ENCODE data around the gene ZC3H10. TPM values are rescaled to one million over a fixed set of nuclear protein-coding genes. Genes with fewer than 3 reads are reported as not detected.
"Not testable (repeated sequence)": the region's sequence is repeated elsewhere in the genome, so short reads cannot be mapped to it uniquely, and the experiment has no call there.

ZC3H10 gene
- total RNA-seq, 2 donors from 2014 or later = 6.8 to 8.7 TPM

DNA sequence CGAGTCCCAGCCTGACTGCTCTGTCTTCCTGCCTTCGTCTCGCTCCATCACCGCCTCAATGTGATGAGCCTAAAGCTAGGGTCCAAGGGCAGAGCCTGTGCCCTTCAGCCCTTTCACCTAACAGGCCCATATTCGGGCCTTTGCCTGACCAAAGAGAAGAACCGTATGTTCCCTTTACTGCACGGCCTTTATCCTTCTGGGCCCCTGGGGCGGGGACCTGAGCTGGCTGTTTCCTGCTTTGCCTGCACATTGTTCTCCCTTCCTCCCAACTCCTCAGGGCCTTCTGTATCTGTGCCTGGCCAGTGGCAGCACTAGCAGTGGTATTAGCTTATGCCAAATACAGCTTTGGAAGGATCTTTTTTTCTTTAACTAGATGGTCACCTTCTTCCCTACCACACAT lies 25.8 kb downstream of the ZC3H10 start:
- H3K4me1 Mint-ChIP-seq = peaks cover 29% of the 10 kb centered on the region
- H3K4me3 Mint-ChIP-seq = no peak overlapping the region
- ATAC-seq = no peak
- H3K36me3 Mint-ChIP-seq (ENCODE audit: low read depth) = peaks cover 8% of the 10 kb centered on the region
- H3K27ac Mint-ChIP-seq = peak overlapping the region; percentile 91
- no peaks in the 10 kb centered on the region for H3K9me3 ChIP-seq (ENCODE audit: control insufficient read depth, low read length, poor library complexity, severe bottlenecking)
- H3K27me3 Mint-ChIP-seq = no peaks in the 10 kb centered on the region
- DNase-seq = no peak

DNA sequence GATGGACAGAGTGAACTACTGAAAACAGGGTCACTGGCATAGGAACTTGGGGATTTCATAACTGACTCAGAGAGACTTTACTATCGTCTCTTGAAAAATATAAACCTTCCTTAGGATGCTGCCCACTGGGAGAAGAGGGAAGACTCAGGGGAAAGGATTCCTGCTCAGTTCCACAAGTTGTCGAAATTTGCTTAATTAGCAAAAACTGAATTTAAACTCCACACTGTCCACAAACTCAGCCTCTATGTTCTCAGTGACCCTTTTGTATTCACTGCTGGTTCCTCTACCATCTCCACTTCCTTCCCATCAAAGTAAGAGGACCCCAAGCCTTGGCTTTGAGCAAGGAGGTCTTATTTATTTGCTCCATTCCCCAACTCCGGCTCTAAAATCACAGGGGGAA lies 27.2 kb downstream of the ZC3H10 start:
- Mint-ChIP-seq H3K36me3 (ENCODE audit: low read depth) (peaks cover 6% of the 10 kb centered on the region), H3K27ac (no peak overlapping the region), H3K4me1 (peaks cover 25% of the 10 kb centered on the region), H3K4me3 (no peak overlapping the region), H3K27me3 (no peaks in the 10 kb centered on the region)
- no peak for DNase-seq
- no peak for ATAC-seq
- H3K9me3 ChIP-seq (ENCODE audit: control insufficient read depth, low read length, poor library complexity, severe bottlenecking) = no peaks in the 10 kb centered on the region

DNA sequence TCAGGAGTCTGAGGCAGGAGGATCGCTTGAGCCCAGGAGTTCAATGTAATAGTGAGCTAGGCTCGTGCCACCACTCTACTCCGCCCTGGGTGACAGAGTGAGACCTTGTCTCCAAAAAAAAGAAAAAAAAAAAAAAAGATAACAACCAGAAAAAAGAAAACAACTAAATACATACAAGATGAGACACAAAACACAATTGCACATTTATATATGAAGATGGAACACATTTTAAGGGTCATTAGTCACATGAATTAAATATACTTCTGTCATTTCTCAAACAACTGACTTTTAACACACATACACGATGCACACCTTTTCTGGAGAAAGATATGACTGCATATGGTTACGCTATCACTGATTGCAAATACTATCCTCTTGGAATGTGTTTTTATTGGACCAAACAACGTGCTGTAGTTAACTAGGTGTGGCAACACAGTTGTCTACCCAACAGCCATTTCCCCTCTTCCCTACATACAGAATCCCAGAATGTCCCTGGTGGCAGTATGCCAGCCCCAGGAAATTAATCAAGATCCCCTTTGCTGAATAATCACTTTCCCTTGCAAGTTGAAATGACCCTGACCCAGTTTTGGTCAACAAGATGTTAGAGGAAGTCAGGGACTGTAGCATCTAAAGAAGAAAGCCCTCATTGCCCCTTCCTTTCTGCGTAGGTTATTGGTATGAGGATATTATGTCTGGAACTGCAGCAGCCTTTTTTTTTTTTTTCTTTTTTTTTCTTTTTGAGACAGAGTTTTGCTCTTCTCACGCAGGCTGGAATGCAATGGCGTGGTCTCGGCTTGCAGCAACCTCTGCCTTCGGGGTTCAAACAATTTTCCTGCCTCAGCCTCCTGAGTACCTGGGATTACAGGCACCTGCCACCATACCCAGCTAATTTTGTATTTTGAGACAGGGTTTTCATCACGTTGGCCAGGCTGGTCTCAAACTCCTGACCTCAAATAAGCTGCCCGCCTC lies 28.7 kb downstream of the ZC3H10 start:
- DNase-seq (no peak), ATAC-seq (no peak)
- Mint-ChIP-seq H3K27ac (peak overlapping the region; percentile 79), H3K27me3 (no peaks in the 10 kb centered on the region), H3K36me3 (ENCODE audit: low read depth) (no peaks in the 10 kb centered on the region), H3K4me3 (no peak overlapping the region), H3K4me1 (peaks cover 32% of the 10 kb centered on the region)
- no peaks in the 10 kb centered on the region for H3K9me3 ChIP-seq (ENCODE audit: control insufficient read depth, low read length, poor library complexity, severe bottlenecking)

DNA sequence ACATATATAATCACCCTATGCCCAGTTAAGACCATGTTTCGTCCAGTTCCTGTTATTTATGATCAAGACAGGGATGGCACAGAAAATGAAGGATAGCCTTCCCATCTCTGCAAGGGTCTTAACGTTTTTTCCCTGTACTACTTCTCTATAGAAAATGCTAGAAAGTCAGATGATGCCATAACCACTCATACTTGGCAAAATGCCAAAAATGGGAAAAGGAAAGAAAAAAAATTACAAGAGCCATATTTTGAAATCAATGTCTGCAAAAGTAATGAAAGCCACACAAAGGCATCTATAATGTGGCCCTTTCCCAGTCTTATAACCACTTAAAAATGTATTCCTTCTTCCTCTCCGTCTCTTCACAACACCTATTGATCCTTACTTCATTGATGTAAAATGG lies 32.5 kb downstream of the ZC3H10 start:
- peaks cover 30% of the 10 kb centered on the region for H3K4me1 Mint-ChIP-seq
- DNase-seq = no peak

DNA sequence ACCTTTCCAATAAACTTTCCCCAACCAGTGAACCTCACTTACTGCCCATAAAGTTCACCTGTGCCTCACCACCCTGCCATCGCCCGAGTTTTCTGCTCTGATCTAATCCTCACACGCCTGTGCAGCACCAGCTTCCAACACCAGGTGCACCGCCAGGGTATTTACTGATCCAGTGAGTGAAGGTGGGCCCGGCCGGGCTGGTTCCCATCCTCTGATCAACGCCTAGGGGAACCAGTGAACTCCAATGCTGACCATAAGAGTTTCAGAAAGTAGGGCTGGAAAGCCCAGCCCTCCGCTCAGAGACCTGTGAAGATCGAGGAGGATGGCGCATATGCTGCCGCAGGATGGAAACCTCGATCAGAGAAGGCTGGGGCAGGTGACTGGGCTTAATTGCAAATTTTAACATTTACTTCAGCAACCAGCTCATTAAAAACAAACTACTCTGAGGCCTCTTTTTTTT lies 33.6 kb downstream of the ZC3H10 start:
- no peaks in the 10 kb centered on the region for H3K9me3 ChIP-seq (ENCODE audit: control insufficient read depth, low read length, poor library complexity, severe bottlenecking)
- H3K4me3 Mint-ChIP-seq = peak overlapping the region; percentile 91
- peak; percentile 41 to 49 (median 46) for DNase-seq
- peak overlapping the region; percentile 93 for H3K27ac Mint-ChIP-seq
- no peaks in the 10 kb centered on the region for H3K27me3 Mint-ChIP-seq
- H3K36me3 Mint-ChIP-seq (ENCODE audit: low read depth) = no peaks in the 10 kb centered on the region
- H3K4me1 Mint-ChIP-seq = peaks cover 27% of the 10 kb centered on the region
- ATAC-seq = peak; percentile 75

More for the DNA sequence above, 32.5 kb downstream of the ZC3H10 start:
- Mint-ChIP-seq H3K36me3 (ENCODE audit: low read depth) (no peaks in the 10 kb centered on the region), H3K27me3 (no peaks in the 10 kb centered on the region), H3K4me3 (peak overlapping the region; percentile 71), H3K27ac (peak overlapping the region; percentile 93)
- H3K9me3 ChIP-seq (ENCODE audit: control insufficient read depth, low read length, poor library complexity, severe bottlenecking) = no peaks in the 10 kb centered on the region
- ATAC-seq = no peak

DNA sequence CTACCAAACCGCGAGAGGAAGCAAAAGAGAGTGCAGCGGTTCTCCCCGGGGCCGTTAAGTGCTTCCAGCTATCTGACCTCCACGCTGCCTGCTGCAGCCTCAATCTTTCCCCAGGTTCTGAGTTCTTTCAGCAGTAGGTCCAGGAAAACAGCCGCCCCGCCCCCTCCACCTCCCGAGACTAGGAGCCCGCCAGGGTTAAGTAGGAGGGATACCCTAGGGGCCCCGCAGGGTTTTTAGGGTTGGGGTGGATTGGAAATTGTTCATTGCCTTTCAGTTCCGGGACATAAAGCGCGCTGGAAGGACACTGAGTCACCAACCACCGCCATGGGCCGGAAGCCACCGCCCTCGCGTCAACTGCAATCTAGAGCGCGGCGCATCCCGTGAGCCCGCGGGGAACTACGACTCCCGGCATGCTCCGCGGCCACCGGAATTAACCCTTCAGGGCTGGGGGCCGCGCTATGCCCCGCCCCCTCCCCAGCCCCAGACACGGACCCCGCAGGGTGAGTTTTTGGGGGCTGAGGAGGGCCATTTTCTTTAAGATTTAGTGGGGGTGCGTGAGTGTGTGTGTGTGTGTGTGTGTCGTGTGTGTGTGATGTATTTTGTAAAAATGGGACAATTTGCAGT lies 34.2 kb downstream of the ZC3H10 start, which contains the start of gene MYL6B:
Gene MYL6B, plus strand, starts transcription at position 456 of the 624 bp plus-strand sequence. CDS start 1,332 bp downstream, outside the sequence.
- peak within 1 kb of the TSS; percentile 93 for H3K27ac Mint-ChIP-seq
- no peaks in the 10 kb centered on the region for H3K27me3 Mint-ChIP-seq
- ATAC-seq = peak; percentile 95
- no peaks in the 10 kb centered on the region for H3K9me3 ChIP-seq (ENCODE audit: control insufficient read depth, low read length, poor library complexity, severe bottlenecking)
- H3K36me3 Mint-ChIP-seq (ENCODE audit: low read depth) = no peaks in the 10 kb centered on the region
- peak within 1 kb of the TSS; percentile 91 for H3K4me3 Mint-ChIP-seq
- DNase-seq = peak; percentile 85 to 89 (median 87)
- H3K4me1 Mint-ChIP-seq = peaks cover 27% of the 10 kb centered on the region

DNA sequence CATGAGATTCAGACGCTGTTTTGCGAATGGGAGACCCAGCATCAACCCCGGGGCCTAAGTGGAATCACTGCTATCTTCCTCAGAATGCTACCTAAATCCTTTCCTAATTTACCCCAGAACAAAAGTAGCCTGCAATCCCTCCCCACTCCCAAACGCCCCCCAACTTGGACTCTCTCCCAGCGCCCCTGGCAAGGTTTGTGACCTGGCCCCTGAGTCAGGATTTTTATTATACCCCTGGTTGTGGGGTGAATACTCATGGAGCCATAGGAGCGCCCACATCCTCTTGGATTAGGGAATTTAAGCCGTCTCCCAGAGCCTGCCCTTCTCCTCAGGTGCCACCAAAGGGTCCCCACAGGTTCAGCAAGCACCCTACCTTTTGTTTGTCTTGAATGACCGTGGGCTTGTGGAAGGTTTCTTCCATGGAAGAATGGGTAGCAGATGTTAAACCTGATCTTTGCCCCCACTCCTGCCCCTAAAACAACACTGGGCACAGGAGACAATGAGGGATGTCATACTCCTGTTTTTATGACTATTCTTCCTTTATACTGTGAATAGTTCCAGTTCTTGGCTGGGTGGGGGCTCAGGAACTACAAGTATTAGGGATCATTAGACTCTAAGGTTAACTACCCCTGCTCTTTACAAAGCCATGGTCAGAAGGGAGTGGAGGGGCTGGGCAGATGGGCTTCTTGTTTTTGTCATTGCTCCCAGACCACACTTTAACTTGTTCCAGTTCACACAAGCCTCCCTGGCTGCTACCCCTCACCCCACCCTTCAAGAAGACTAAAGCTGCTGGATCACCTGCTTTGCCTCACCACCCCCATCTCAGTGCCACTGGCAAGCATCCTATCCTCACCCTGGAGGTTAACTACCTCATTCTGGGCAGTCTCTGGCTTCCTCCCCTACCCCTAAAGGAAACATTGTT lies 35.0 kb downstream of the ZC3H10 start:
- H3K4me3 Mint-ChIP-seq = peak overlapping the region; percentile 91
- no peak for DNase-seq
- H3K27me3 Mint-ChIP-seq = no peaks in the 10 kb centered on the region
- H3K4me1 Mint-ChIP-seq = peaks cover 30% of the 10 kb centered on the region
- no peak for ATAC-seq
- peak overlapping the region; percentile 93 for H3K27ac Mint-ChIP-seq
- no peaks in the 10 kb centered on the region for H3K9me3 ChIP-seq (ENCODE audit: control insufficient read depth, low read length, poor library complexity, severe bottlenecking)
- no peaks in the 10 kb centered on the region for H3K36me3 Mint-ChIP-seq (ENCODE audit: low read depth)

DNA sequence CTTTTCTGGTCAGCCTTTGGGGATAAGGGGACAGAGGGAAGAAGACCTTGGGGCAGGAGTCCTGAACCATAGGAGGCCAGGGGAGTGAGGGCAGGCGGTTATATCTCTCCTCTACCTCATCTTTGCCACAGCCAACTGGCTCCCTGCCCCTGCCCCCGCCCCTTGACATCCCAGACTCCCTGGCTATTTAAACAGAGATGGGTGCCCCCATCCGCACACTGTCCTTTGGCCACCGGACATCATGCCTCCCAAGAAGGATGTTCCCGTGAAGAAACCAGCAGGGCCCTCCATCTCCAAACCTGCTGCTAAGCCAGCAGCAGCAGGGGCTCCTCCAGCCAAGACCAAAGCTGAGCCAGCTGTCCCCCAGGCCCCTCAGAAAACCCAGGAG lies 35.6 kb downstream of the ZC3H10 start:
- Mint-ChIP-seq H3K36me3 (ENCODE audit: low read depth) (peaks cover 4% of the 10 kb centered on the region), H3K27ac (peak overlapping the region; percentile 93), H3K27me3 (no peaks in the 10 kb centered on the region), H3K4me1 (peaks cover 34% of the 10 kb centered on the region), H3K4me3 (peak overlapping the region; percentile 56)
- DNase-seq (no peak), ATAC-seq (no peak)
- H3K9me3 ChIP-seq (ENCODE audit: control insufficient read depth, low read length, poor library complexity, severe bottlenecking) = no peaks in the 10 kb centered on the region

DNA sequence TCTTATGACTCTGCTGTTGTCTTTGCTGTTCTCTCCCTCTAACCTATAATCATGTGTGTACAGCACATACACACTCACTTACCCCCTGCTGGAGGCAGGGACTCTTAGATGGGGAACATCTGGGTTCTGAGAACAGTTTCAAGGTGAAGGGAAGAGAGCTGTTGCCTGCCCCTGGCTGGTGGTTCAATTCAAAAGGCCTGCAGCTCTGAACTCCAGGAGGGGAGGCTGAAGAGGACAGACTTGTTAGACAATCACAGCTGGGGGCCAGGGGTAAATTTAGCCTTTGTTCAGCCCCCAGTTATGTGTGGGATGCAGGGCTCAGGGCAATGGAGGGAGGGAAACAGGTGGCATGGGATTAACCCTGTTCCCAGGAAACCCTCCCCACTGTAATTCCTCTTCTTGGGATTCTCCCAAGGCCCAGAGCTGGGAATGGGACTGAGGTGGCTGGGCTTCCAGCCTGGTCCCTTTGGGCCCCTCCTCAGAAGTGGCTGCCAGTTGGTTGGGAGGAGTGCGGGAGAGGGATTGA lies 36.2 kb downstream of the ZC3H10 start:
- no peaks in the 10 kb centered on the region for H3K9me3 ChIP-seq (ENCODE audit: control insufficient read depth, low read length, poor library complexity, severe bottlenecking)
- Mint-ChIP-seq H3K36me3 (ENCODE audit: low read depth) (peaks cover 9% of the 10 kb centered on the region), H3K4me1 (peaks cover 41% of the 10 kb centered on the region), H3K4me3 (no peak overlapping the region), H3K27ac (peak overlapping the region; percentile 93), H3K27me3 (no peaks in the 10 kb centered on the region)
- ATAC-seq (no peak), DNase-seq (no peak)

DNA sequence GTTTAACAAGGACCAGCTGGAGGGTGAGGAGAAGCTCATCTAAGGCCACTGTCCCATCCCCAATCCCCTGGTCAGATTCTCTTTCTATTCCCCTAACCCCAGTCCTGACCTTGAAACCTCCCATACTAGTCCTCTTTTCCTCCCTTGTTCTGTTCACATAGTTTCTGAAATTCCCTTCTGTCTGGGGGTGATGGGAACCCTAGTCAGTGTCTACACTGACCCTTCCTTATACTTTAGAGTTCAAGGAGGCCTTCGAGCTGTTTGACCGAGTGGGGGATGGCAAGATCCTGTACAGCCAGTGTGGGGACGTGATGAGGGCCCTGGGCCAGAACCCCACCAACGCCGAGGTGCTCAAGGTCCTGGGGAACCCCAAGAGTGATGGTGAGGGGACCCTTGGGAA lies 36.8 kb downstream of the ZC3H10 start:
- no peaks in the 10 kb centered on the region for H3K9me3 ChIP-seq (ENCODE audit: control insufficient read depth, low read length, poor library complexity, severe bottlenecking)
- no peak for DNase-seq
- H3K27ac Mint-ChIP-seq = peak overlapping the region; percentile 93
- H3K4me3 Mint-ChIP-seq = no peak overlapping the region
- ATAC-seq = no peak
- H3K36me3 Mint-ChIP-seq (ENCODE audit: low read depth) = peaks cover 9% of the 10 kb centered on the region
- H3K4me1 Mint-ChIP-seq = peaks cover 44% of the 10 kb centered on the region
- H3K27me3 Mint-ChIP-seq = no peaks in the 10 kb centered on the region

DNA sequence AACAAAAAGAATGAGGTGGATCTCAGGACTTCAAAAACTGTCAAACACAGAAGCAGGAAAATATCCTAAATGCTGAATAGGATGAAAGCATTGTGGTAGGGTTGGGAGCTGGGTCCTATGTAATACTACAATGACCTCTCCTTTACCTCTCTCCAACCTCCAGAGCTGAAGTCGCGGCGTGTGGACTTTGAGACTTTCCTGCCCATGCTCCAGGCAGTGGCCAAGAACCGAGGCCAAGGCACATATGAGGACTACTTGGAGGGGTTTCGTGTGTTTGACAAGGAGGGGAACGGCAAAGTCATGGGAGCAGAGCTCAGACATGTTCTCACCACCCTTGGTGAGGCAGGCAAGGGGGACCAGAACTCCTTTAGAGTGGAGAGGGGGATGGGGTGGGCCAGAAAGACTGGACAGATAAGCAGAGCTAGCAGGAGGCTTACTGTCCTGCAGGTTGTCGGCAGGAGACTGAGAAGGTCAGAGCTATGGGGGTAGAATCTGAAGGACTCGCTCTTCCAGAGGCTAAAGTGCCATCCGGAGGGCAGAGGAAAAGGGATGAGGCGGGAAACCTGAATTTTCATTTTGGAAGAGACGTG lies 37.3 kb downstream of the ZC3H10 start:
- no peaks in the 10 kb centered on the region for H3K9me3 ChIP-seq (ENCODE audit: control insufficient read depth, low read length, poor library complexity, severe bottlenecking)
- peak overlapping the region; percentile 93 for H3K27ac Mint-ChIP-seq
- ATAC-seq (no peak), DNase-seq (no peak)
- no peak overlapping the region for H3K4me3 Mint-ChIP-seq
- peaks cover 47% of the 10 kb centered on the region for H3K4me1 Mint-ChIP-seq
- no peaks in the 10 kb centered on the region for H3K27me3 Mint-ChIP-seq
- H3K36me3 Mint-ChIP-seq (ENCODE audit: low read depth) = peaks cover 9% of the 10 kb centered on the region

DNA sequence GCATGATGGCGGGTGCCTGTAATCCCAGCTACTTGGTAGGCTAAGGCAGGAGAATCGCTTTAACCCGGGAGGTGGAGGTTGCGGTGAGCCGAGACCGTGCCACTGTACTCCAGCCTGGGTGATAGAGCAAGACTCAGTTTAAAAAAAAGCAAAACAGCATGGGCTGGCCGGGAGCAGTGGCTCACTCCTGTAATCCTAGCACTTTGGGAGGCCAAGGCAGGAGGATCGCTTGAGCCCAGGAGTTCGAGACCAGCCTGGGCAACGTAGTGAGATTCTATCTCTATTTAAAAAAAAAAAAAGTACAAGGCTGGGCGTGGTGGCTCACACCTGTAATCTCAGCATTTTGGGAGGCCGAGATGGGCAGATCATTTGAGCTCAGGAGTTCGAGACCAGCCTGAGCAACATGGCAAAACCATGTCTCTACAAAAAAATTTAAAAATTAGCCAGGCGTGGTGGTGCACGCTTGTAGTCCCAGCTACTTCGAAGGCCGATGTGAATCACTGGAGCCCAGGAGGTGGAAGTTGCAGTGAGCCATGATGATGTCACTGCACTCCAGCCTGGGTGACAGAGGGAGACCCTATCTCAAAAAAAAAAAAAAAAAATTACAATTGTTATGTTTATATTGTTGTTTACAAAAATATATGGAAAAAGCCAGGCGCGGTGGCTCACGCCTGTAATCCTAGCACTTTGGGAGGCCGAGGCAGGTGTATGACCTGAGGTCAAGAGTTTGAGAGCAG lies 38.6 kb downstream of the ZC3H10 start:
- peaks cover 48% of the 10 kb centered on the region for H3K4me1 Mint-ChIP-seq
- not testable (repeated sequence) for DNase-seq; H3K27me3 Mint-ChIP-seq; ATAC-seq; H3K9me3 ChIP-seq (ENCODE audit: control insufficient read depth, low read length, poor library complexity, severe bottlenecking)
- H3K27ac Mint-ChIP-seq = peak overlapping the region; percentile 99
- H3K4me3 Mint-ChIP-seq = peak overlapping the region; percentile 100
- H3K36me3 Mint-ChIP-seq (ENCODE audit: low read depth) = peaks cover 11% of the 10 kb centered on the region
